GM19025 (cell line): ENCODE data around the gene SLC44A1.

Source experiments
- ATAC-seq: cut with Tn5 transposase; IDR thresholded peaks from one replicate; pipeline ENCODE4 v1.9.1; 2021; ENCODE audit warnings: mild to moderate bottlenecking, low read depth, moderate library complexity; ENCODE audit not compliant: unreplicated experiment

The SLC44A1 gene

DNA sequence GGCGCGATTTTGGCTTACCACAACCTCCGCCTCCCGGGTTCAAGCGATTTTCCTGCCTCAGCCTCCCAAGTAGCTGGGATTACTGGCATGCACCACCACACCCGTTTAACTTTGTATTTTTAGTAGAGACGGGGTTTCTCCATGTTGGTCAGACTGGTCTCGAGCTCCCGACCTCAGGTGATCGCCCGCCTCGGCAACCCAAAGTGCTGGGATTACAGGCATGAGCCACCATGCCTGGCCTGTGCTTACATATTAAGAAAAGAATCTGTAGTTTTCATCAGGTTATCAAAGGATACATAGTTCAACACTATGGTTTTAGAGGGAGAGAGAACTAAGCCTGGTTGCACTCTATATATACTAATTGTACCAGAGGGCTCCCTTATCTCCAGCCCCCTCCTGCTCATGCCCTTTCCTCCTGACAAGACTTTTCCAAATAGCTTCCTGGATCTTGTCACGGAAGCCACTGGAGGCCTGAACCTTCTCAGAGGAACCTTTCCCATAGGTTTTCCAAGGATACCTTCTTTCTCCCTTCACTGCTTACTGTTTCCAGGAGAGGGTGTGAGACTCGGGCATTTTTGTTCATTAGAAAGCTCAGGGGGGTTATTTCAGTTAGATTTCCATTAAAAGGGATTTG is 53.1 kb downstream of the SLC44A1 start:
- ATAC-seq = no peak

DNA sequence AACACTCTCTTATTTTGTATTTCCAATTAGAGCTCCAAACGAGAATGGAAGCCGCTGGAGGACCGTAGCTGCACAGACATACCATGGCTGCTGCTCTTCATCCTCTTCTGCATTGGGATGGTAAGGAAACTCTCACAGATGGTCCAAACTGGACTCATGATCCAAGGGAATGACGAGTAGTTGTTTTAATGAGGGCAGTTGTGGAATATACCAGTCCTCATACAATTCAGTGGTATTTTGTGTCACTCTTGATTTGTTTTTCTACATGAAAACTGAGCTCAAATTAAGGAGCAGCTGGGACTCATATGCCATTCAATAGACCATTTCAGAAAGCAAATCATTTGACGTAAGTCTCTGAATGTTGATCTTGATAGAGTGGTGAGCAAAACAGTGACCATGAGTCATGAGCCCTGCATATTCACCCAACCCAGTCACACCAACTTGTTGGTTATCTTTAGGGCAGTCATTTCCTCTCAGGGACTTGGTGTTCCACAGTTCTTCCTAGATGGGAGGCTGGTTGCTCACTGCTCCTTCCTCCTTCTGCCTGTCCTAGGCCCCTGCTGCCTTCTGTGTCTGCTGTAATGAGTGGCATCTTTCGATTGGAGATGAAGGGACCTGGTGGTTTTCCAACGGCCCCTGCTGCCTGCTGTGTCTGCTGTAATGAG is 54.9 kb downstream of the SLC44A1 start:
- ATAC-seq = no peak

DNA sequence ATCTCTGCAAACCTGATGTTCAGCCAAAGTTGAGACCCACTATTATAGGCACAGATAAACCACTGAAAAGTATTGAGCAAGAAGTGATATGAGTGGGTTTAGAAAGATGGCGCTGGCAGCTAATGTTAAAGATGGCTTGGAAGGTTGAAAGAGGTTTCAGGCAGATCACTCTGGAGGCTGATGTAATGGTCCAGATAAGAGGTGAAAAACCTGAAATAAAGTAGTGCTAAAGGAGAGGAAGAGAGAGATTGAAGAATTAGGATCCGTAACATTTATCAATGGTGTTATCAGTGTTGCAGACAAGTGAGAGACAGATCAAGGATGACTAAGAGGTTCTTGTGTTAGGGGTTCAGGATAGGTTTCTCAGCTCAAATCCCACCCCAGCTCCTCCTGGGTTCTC is 58.3 kb downstream of the SLC44A1 start:
- ATAC-seq = no peak

- ATAC-seq = no peak
Measured at GRCh38 chr9:105305856-105306255, 61.4 kb downstream of the SLC44A1 start.

GRCh38 chr9:105306351-105307140 is 62.1 kb downstream of the SLC44A1 start:
- no peak for ATAC-seq

GRCh38 chr9:105307591-105308130 is 63.2 kb downstream of the SLC44A1 start:
- ATAC-seq = no peak

DNA sequence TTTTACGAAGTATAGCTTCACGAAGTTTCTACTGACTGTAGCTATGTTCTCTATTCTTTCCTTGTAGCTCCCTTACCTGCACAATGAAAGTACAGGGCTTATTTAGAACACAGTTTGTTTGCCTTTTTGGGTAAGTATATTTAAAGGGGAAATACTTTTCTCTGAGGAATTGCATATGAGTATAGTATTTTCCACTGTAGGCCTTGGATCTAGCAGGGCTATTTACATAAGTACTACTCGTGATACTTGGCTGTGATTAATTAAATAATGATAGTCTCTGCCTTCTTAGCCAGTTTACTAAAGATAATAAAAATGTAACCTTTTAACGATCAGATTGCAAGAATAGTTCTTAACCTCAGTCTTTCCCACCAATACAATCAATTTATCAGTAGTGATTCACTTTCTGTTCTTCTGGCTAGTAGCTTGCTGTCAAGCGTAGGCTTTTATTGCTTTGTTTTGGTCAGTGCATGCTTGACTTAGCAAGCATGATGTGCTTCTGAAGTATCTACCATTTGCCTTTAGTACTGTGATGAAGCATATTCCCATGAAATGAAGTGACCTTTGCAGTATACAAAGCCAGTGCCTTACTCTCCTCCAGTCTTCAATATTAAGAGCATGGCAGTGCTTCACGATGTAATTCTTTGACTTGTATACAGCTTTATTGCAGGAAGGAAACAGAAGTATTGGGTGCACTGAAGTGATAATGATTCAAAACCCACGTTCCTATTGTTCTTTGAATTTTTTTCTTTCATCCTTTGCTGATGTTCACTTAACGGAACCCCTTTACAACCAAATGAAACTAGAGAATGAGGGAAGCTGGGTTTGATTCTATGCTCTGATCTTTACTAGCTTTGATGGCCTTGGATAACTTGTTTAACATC is 64.2 kb downstream of the SLC44A1 start:
- ATAC-seq = no peak

DNA sequence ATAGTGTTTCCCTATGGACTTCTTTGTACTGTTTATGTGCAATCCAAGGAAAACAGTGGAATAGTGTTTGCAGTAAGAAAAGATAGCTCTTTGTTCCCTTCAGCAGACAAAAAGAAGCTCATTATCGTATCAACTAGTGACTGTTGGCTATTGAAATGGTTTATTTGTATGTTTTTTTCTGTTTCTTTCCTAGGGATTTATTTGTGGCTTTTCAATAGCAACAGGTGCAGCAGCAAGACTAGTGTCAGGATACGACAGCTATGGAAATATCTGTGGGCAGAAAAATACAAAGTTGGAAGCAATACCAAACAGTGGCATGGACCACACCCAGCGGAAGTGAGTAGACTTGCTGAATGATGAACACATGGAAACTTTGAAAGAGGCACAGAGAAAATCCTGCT is 65.1 kb downstream of the SLC44A1 start:
- no peak for ATAC-seq

DNA sequence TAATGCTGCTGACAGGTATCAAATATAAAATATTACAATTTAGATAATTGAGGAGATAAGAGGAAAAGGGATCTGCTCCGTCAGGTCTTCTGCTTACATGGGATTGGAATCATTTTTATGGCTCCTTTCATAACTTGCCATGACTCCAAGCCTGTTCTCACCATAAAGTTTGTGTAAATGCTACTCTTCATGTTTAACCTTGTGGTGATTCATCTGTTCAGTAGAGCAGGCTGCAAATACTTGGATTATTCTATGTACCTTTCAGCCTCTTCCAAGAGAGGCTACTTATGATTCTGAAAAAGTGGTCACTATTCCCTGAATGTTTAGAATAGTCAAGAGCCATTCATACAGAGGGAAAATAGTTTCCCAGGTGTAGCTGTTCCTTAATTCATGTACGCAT is 66.9 kb downstream of the SLC44A1 start:
- no peak for ATAC-seq

DNA sequence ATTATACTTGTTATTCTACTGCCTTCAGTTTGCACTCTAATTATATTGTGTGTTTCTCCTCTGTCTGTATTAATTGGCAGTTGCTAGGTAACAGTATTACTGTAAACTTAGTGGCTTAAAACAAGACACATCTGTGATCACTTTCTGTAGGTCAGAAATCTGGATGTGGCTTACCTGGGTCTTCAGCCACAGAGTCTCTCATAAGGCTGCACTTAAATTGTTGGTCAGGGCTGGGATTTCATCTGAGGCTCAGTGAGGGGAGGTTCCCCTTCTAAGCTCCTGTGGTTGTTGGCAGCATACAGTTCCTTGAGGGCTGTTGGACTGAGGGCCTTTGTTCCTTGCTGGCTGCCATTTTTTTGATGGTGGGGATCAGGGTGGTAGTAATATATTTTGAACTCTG is 68.8 kb downstream of the SLC44A1 start:
- peak; percentile 44 for ATAC-seq

- no peak for ATAC-seq
Measured at GRCh38 chr9:105316703-105317102, 72.3 kb downstream of the SLC44A1 start.

DNA sequence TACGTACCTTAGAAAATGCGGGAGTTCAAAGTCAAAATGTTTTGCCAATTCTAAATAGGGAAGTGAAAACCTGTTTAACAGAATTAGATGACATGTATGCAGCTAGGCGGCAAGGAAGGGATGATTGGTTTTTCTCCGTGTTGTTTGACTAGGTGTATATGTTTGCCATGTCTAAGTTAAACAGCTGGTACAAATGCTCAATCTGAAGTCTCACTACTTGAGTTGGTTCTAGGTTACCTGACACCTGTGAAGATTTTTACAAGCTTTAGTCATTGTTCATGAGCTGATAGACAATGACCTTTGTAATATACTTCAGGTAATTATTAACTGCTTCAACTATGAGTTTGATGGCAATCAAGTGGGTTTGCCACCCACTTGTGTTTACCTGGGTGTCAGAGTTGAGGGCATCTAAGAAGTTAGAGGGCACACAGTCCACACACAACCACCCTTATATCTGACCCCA is 74.3 kb downstream of the SLC44A1 start:
- ATAC-seq = no peak

DNA sequence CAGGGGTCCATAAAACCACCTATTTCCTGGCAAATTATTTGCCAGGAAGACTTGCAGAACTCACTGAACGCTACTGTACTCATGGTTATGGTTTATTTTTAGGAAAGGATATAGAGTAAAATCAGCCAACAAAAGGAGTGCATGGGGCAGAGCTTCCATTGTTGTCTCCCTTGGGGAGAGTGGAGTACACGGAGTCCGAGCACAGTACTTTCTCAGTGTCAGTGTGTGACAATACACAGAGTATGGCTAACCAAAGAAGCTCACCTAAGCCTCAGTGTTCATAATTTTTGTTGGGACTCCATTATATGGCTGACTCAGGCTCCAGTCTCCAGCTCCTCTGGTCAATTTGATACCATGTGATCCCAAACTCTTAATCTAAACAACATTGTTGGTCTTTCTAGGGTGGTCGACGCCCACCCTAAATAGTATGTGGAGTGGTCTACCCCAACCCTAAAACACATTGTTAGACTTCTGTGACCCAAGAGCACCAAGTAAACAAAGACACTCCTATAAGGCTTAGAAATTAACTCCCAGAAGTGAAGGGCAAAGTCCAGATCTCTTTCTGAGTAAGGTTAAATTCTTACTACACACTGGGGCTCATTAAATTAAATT is 74.9 kb downstream of the SLC44A1 start:
- ATAC-seq = no peak

DNA sequence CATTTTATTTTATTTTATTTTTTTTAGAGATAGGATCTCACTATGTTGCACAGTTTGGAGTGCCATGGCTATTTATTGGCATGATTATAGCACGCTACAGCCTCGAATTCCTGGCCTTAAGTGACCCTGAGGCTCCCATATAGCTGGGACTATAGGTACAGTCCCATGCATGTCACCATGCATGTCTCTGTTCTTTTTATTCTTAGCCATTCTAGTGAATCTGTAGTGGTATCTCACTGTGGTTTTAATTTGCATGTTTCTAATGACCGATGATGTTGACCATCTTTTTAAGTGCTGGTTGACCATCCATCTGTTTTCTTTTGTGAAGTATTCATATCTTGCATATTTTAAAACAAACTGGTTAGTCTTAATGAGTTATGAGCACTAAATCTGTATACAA is 76.1 kb downstream of the SLC44A1 start:
- peak; percentile 58 for ATAC-seq

GRCh38 chr9:105328296-105328695 is 83.8 kb downstream of the SLC44A1 start:
- no peak for ATAC-seq

- no peak for ATAC-seq
Measured at GRCh38 chr9:105328872-105329718, 84.6 kb downstream of the SLC44A1 start.

GRCh38 chr9:105329719-105330062 is 85.2 kb downstream of the SLC44A1 start:
- ATAC-seq = no peak

- no peak for ATAC-seq
Measured at GRCh38 chr9:105330201-105330600, 85.8 kb downstream of the SLC44A1 start.

DNA sequence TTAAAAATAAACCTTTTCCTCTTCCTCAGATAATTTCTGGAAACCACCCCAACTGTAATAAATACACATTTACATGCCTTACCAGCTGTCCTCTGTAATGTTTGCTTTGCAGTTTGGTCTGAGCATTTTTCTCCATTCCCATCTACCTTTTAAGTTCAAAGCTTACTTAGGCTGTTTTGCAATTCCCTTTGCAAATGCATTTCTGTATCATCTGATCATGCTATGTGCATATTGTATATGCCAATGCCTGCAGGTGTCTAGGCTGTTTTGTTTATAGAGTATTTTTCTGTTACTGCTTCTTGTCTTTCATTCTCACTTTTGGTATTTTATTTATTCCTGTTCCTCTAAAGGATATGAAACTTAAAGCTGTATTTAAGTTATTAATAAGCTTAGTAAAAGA is 86.3 kb downstream of the SLC44A1 start:
- ATAC-seq = peak; percentile 58
